AG08395 (cell line): Measurements from ENCODE around the gene CEBPZ.
A peak's percentile ranks its signal among the peaks of the same experiment; 100 is the strongest.

Source experiments
- DNase-seq: peaks from one replicate; pipeline ENCODE4 v3.0.0; 2012; ENCODE audit warnings: mixed read lengths, low spot score

CEBPZ gene

DNA sequence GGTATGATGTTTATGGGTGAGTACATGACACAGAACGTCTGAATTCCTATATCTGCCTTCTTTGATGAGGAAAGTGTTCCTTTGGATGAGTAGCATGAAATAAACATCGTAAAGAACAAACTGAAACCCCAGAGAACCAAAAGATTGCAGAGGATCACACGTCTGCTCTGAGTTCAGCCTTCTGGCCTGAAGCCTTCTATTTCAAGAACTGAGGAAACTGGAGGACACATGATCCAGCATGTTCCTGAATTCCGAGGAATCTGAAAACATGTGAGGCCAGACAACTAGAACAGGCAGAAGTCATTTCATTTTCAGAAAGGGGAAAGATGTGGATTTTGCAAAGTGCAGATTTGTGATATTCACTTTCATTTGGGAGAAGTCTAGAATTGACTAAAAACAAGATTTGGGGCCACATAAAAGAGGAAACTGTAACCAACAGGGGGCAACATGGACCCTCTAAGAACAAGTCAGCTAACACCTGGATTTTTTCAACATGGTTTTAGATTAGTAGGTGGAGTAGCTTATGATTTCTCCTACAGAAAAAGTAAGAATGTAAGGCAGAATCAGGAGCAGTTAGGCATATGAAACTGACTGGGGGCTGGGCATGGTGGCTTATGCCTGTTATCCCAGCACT is 51.3 kb downstream of the CEBPZ start:
- no peak for DNase-seq

DNA sequence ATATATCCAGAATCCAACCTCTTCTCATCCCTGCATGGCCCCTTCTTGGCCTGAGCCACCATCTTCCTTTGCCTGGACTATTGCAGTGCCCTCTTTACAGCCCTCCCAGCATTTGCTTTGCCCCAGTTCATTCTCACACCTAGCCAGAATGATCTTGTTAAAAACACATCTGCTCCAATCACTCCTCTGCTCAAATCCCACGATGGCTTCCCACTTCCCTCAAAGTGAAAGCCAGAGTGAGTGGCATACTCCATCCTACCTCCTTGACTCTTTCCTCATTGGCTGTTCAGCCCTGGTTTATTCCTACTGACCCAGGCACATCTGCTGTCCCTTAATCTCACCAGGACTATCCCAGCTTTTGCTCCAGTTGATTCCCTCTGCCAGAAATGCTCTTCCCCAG is 57.7 kb downstream of the CEBPZ start:
- DNase-seq, result no peak

- no peak for DNase-seq
Observed at GRCh38 chr2:37171624-37171950, 59.8 kb downstream of the CEBPZ start.

GRCh38 chr2:37168217-37168981 is 63.0 kb downstream of the CEBPZ start:
- peak; percentile 71 for DNase-seq

- DNase-seq, result no peak
Observed at GRCh38 chr2:37167636-37168180, 63.7 kb downstream of the CEBPZ start.

- no peak for DNase-seq
Observed at GRCh38 chr2:37164757-37165156, 66.6 kb downstream of the CEBPZ start.

GRCh38 chr2:37156857-37157714 is 74.3 kb downstream of the CEBPZ start, which contains the start of gene EIF2AK2:
TSS of gene EIF2AK2 (minus strand) at chr2:37156980. CDS start at chr2:37147806, 9,174 bp downstream.
- DNase-seq, result peak; percentile 98

DNA sequence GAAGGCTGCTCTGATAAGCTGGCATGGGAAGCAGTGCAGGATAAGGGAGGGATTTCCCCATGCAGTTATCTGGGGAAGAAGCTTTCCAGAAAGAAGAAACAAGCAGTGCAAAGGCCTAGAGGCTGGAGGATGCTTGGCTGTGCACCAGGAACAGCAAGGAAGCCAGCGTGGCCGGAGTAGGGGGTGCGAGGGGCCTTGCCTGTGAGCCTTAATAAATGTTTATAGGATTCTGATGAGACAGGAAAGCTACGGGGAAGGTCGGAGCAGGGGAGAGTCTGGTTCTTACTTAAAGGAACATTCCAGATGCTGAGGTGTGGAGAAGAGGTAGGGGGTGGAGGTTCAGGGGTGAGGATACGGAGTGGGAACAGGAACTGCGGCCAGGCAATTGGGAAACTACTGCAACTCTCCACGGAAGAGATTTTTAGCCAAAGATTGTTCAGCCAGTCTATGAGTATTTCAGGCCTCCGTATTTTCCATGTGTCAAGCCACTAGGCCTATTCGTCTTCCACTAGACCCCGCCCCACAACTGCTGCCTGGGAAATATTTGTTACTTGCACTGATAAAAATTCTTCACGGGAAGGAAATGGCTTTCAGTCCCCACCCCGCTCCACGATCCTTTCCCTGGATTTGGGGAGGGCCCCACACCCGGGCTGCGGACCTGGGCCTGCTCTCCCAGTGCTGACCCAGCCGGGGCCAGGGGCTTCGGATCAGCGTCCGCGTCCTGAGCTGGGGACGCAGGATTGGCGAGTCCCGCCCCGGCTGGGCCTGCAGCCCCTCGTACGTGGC is 75.1 kb downstream of the CEBPZ start:
- DNase-seq, result peak; percentile 61

DNA sequence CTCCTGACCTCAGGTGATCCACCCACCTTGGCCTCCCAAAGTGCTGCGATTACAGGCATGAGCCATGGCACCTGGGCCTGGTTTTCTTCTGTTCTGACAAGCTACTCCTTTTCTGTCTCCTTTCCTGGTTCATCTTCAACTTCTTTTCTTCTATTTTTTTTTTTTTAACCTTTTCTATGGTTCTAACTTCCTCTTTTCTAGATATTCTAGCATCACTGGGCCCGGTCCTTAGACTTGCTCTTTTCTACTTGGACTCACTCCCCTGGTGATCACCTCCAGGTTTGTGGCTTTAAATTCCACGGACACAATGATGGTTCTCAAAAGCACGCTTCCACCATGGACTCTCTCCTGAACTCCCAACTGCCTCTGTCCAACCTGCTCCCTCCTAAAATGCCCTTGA is 76.6 kb downstream of the CEBPZ start:
- DNase-seq, result no peak

- DNase-seq, result no peak
Observed at GRCh38 chr2:37153224-37153623, 78.2 kb downstream of the CEBPZ start.
